ENCODE measurements around the gene PRTG. TPM values are rescaled to one million over a fixed set of nuclear protein-coding genes. Genes with fewer than 3 reads are reported as not detected.

Gene PRTG
- total and polyA plus RNA-seq, 9 of the 15 experiments (the other 6 are each of a cell fraction or from before 2014, with no cell fraction given), result under 0.01 to 0.14 (median 0.06) TPM; not detected in 1

- no peak for TF ChIP-seq ZNF398 (CRISPR knock-in tag; IDR thresholded peaks at IDR 0.05)
- no peak for TF ChIP-seq HNRNPL (IDR thresholded peaks at IDR 0.05; ENCODE audit: low read depth, low read length)
- no peak for TF ChIP-seq MIER1 (IDR thresholded peaks at IDR 0.05; ENCODE audit: low read depth)
- no peak for TF ChIP-seq DACH1 (IDR thresholded peaks at IDR 0.05; ENCODE audit: partially characterized antibody)
- TF ChIP-seq MNT (conservative IDR thresholded peaks at IDR 0.05), result no peak
- TF ChIP-seq ATF4 (CRISPR knock-in tag; IDR thresholded peaks at IDR 0.05), result no peak
These were observed 129.2 kb downstream of the PRTG start (continued) for GRCh38 chr15:55613727-55614126.

GRCh38 chr15:55606214-55606613 lies 136.7 kb downstream of the PRTG start:
- Histone ChIP-seq H3K4me2 (ENCODE audit: insufficient read depth, low read length) (no peak overlapping the region), H3K9ac (ENCODE audit: insufficient read depth in 1 of 2, low read depth in 2 of 2, low read length in 2 of 2) (no peak overlapping the region), H3K27me3 (ENCODE audit: control insufficient read depth in 2 of 2, insufficient read depth in 2 of 2, low read length in 2 of 2) (no peaks in the 10 kb centered on the region), H3K4me3 (no peak overlapping the region), H3K9me1 (ENCODE audit: control insufficient read depth, insufficient read depth, low read length) (no peaks in the 10 kb centered on the region), H3K36me3 (ENCODE audit: control insufficient read depth, insufficient read depth, low read length) (no peaks in the 10 kb centered on the region), H3K79me2 (ENCODE audit: control insufficient read depth, insufficient read depth, low read length) (no peaks in the 10 kb centered on the region), H3K27ac (ENCODE audit: extremely low read depth, low read depth, low read length) (no peak overlapping the region), H3K4me1 (replicated peaks in 1 of 2; ENCODE audit: control insufficient read depth in 2 of 2, insufficient read depth in 2 of 2, low read length in 2 of 2) (no peaks in the 10 kb centered on the region), H3K9me3 (replicated peaks; ENCODE audit: control insufficient read depth, insufficient read depth, low read depth, low read length) (no peaks in the 10 kb centered on the region), H2AFZ (ENCODE audit: low read depth, low read length) (no peak overlapping the region), H4K20me1 (replicated peaks; ENCODE audit: control insufficient read depth, insufficient read depth, low read length) (no peaks in the 10 kb centered on the region)
- DNase-seq (ENCODE audit: extremely low read depth in 1 of 4, low spot score in 3 of 4) (no peak), ATAC-seq (no peak), FAIRE-seq (no peak)
- CTCF ChIA-PET (ENCODE audit: low intra/inter-chr PET ratio), result no interaction called here
- POLR2A ChIA-PET, result no interaction called here
- intact Hi-C loops (cut with micrococcal nuclease) (no loop called here), in situ Hi-C loops (cut with MboI) (no loop called here)
- no TSS peak for BruUV-seq (replicated peaks)
- WGBS (ENCODE audit: insufficient coverage, low coverage, missing lambda C conversion rate), result 1% methylated on average over 5 of the region's 5 CpGs
- TF ChIP-seq ATF2 (CRISPR knock-in tag; IDR thresholded peaks at IDR 0.05) (no peak), NR2C2 (CRISPR knock-in tag; IDR thresholded peaks at IDR 0.05) (no peak), NR2C2 (tag; IDR thresholded peaks at IDR 0.05) (no peak), ZKSCAN8 (CRISPR knock-in tag; IDR thresholded peaks at IDR 0.05) (no peak), GMEB1 (CRISPR knock-in tag; IDR thresholded peaks at IDR 0.05) (no peak), ZBTB17 (CRISPR knock-in tag; IDR thresholded peaks at IDR 0.05) (no peak), DACH1 (IDR thresholded peaks at IDR 0.05; ENCODE audit: partially characterized antibody) (no peak), TCFL5 (CRISPR knock-in tag; conservative IDR thresholded peaks at IDR 0.05) (no peak), ATF7 (IDR thresholded peaks at IDR 0.05) (no peak), LCOR (CRISPR knock-in tag; IDR thresholded peaks at IDR 0.05) (no peak)

All from K562 (cell line).